ENCODE measurements around the gene ATXN1.

ATXN1 gene

GRCh38 chr6:16349544-16349943 is 411.7 kb downstream of the ATXN1 start:
- Histone ChIP-seq H3K4me3 (ENCODE audit: low read depth, low read length) (no peak overlapping the region), H3K36me3 (no peaks in the 10 kb centered on the region), H3K9me3 (no peaks in the 10 kb centered on the region), H3K27me3 (no peaks in the 10 kb centered on the region), H3K4me1 (peaks cover 33% of the 10 kb centered on the region)
- no peak for TF ChIP-seq CTCF (IDR thresholded peaks at IDR 0.05; ENCODE audit: low read depth, low read length)
- DNase-seq: no peak

- TF ChIP-seq CTCF (IDR thresholded peaks at IDR 0.05; ENCODE audit: low read depth, low read length): no peak
- no peaks in the 10 kb centered on the region for H3K27me3 ChIP-seq
- H3K9me3 ChIP-seq: 0 out of 2 replicates have a peak, but pooled peaks cover 2% of the 10 kb centered on the region
- no peak for DNase-seq
- no peaks in the 10 kb centered on the region for H3K36me3 ChIP-seq
- no peak overlapping the region for H3K4me3 ChIP-seq (ENCODE audit: low read depth, low read length)
- H3K4me1 ChIP-seq: peaks cover 30% of the 10 kb centered on the region
These were observed 414.4 kb downstream of the ATXN1 start for GRCh38 chr6:16346831-16347230.

GRCh38 chr6:16345449-16346330 is 415.6 kb downstream of the ATXN1 start:
- Histone ChIP-seq H3K4me3 (ENCODE audit: low read depth, low read length) (no peak overlapping the region), H3K36me3 (no peaks in the 10 kb centered on the region), H3K4me1 (peaks cover 30% of the 10 kb centered on the region), H3K9me3 (0 out of 2 replicates have a peak, but pooled peaks cover 2% of the 10 kb centered on the region), H3K27me3 (no peaks in the 10 kb centered on the region)
- peak; percentile 72 for DNase-seq
- TF ChIP-seq CTCF (IDR thresholded peaks at IDR 0.05; ENCODE audit: low read depth, low read length): no peak

GRCh38 chr6:16344756-16345155 is 416.5 kb downstream of the ATXN1 start:
- Histone ChIP-seq H3K27me3 (no peaks in the 10 kb centered on the region), H3K9me3 (0 out of 2 replicates have a peak, but pooled peaks cover 2% of the 10 kb centered on the region), H3K4me3 (ENCODE audit: low read depth, low read length) (no peak overlapping the region), H3K36me3 (no peaks in the 10 kb centered on the region), H3K4me1 (peaks cover 27% of the 10 kb centered on the region)
- TF ChIP-seq CTCF (IDR thresholded peaks at IDR 0.05; ENCODE audit: low read depth, low read length): no peak
- DNase-seq: no peak

GRCh38 chr6:16343593-16343992 is 417.7 kb downstream of the ATXN1 start:
- no peaks in the 10 kb centered on the region for H3K27me3 ChIP-seq
- 0 out of 2 replicates have a peak, but pooled peaks cover 2% of the 10 kb centered on the region for H3K9me3 ChIP-seq
- no peak for DNase-seq
- no peaks in the 10 kb centered on the region for H3K36me3 ChIP-seq
- H3K4me3 ChIP-seq (ENCODE audit: low read depth, low read length): no peak overlapping the region
- H3K4me1 ChIP-seq: peaks cover 35% of the 10 kb centered on the region
- no peak for TF ChIP-seq CTCF (IDR thresholded peaks at IDR 0.05; ENCODE audit: low read depth, low read length)

GRCh38 chr6:16339265-16339587 is 422.0 kb downstream of the ATXN1 start:
- Histone ChIP-seq H3K4me1 (peaks cover 39% of the 10 kb centered on the region), H3K36me3 (no peaks in the 10 kb centered on the region), H3K27me3 (no peaks in the 10 kb centered on the region), H3K4me3 (ENCODE audit: low read depth, low read length) (no peak overlapping the region), H3K9me3 (0 out of 2 replicates have a peak, but pooled peaks cover 1% of the 10 kb centered on the region)
- no peak for DNase-seq
- TF ChIP-seq CTCF (IDR thresholded peaks at IDR 0.05; ENCODE audit: low read depth, low read length): no peak
